HepG2 (cell line): ENCODE measurements around the gene MPV17L2. TPM values are rescaled to one million over a fixed set of nuclear protein-coding genes. Genes with fewer than 3 reads are reported as not detected.

Source experiments
- BCL6 ChIP-seq: IDR thresholded peaks from 2 replicates; pipeline ENCODE4 v1.6.1; 2016; ENCODE audit warnings: missing genetic modification reagents, missing compliant biosample characterization
- CC2D1A ChIP-seq: sonication (generic); formaldehyde crosslinking; IDR thresholded peaks from 2 replicates; pipeline ENCODE4 v1.8.1; 2023; ENCODE audit warnings: mild to moderate bottlenecking, missing genetic modification reagents
- CCAR2 ChIP-seq: fragments of 200-400 bp; formaldehyde crosslinking; optimal IDR thresholded peaks from 2 replicates; pipeline ENCODE3; 2018; ENCODE audit warnings: low read depth, mild to moderate bottlenecking, low read length, moderate library complexity
- LCORL ChIP-seq, 2 experiments: fragments of 450-650 bp in 1 of 2; sonication (generic) in 1 of 2; formaldehyde crosslinking in 1 of 2; IDR thresholded peaks; 2 replicates each; pipeline versions ENCODE4 v1.5.0 to v1.6.1; 2017 to 2020; ENCODE audit warnings: antibody characterized with exemption in 1 of 2, missing genetic modification reagents in 1 of 2
- MTA3 ChIP-seq: sonication (generic); formaldehyde crosslinking; IDR thresholded peaks from 2 replicates; pipeline ENCODE4 v1.4.0; 2020; ENCODE audit warnings: missing genetic modification reagents
- NBN ChIP-seq: fragments of 450-650 bp; conservative IDR thresholded peaks from 2 replicates; pipeline ENCODE4 v1.6.1; 2017
- NFE2 ChIP-seq: sonication (generic); formaldehyde crosslinking; IDR thresholded peaks from 2 replicates; pipeline ENCODE4 v1.4.0; 2020; ENCODE audit warnings: missing genetic modification reagents
- PHB2 ChIP-seq: fragments of 450-650 bp; IDR thresholded peaks from 2 replicates; pipeline ENCODE4 v1.6.1; 2018; ENCODE audit not compliant: partially characterized antibody
- RXRB ChIP-seq: IDR thresholded peaks from 2 replicates; pipeline ENCODE4 v1.6.1; 2016; ENCODE audit warnings: borderline replicate concordance, missing genetic modification reagents, missing compliant biosample characterization
- STAT6 ChIP-seq: sonication (generic); formaldehyde crosslinking; IDR thresholded peaks from 2 replicates; pipeline ENCODE4 v1.4.0; 2020; ENCODE audit warnings: missing genetic modification reagents, mild to moderate bottlenecking, borderline replicate concordance
- XBP1 ChIP-seq: sonication (generic); formaldehyde crosslinking; IDR thresholded peaks from 2 replicates; pipeline ENCODE4 v1.5.0; 2020; ENCODE audit warnings: missing genetic modification reagents
- ZBTB3 ChIP-seq: sonication (generic); formaldehyde crosslinking; IDR thresholded peaks from 2 replicates; pipeline ENCODE4 v1.4.0; 2020; ENCODE audit warnings: low read depth, mild to moderate bottlenecking, moderate library complexity, missing genetic modification reagents, borderline replicate concordance
- ZFAT ChIP-seq: sonication (generic); formaldehyde crosslinking; conservative IDR thresholded peaks from 2 replicates; pipeline ENCODE4 v1.8.1; 2023; ENCODE audit warnings: missing genetic modification reagents, inconsistent platforms
- ZFYVE20 ChIP-seq: sonication (generic); formaldehyde crosslinking; IDR thresholded peaks from 2 replicates; pipeline ENCODE4 v1.8.0; 2023; ENCODE audit warnings: low read depth, mild to moderate bottlenecking, moderate library complexity, missing genetic modification reagents, borderline replicate concordance
- ZNF251 ChIP-seq: sonication (generic); formaldehyde crosslinking; IDR thresholded peaks from 2 replicates; pipeline ENCODE4 v1.9.0; 2021; ENCODE audit warnings: mild to moderate bottlenecking, missing genetic modification reagents
- ZNF3 ChIP-seq: IDR thresholded peaks from 2 replicates; pipeline ENCODE4 v1.7.0; 2017; ENCODE audit warnings: inconsistent platforms
- polyA plus RNA-seq, 8 experiments: library from polyadenylated mRNA; depleted of rRNA in 3 of 8; stranded (reverse) in 7 of 8; unstranded in 1 of 8; fragments of >200 nt; fragmentation: Illumina TruSeq in 4 of 8; extraction: Trizol in 4 of 8; gene quantifications; 2 replicates each; pipeline versions ENCODE4 v1.2.1 to v1.2.3, GENCODE V29; 2011 to 2016; ENCODE audit warnings: low read depth in 4 of 8, missing spikeins in 1 of 8, mixed read lengths in 1 of 8; ENCODE audit not compliant: insufficient read depth in 1 of 8
- total RNA-seq, 5 experiments: library from RNA; depleted of rRNA; stranded (reverse); fragments of >200 nt; fragmentation: Illumina TruSeq; extraction: Trizol; gene quantifications; 2 replicates each; pipeline ENCODE4 v1.2.3, GENCODE V29; 2016; ENCODE audit warnings: low read depth in 1 of 5
- TF ChIP-seq, protein P1 (sequence below): sonication (generic); formaldehyde crosslinking; IDR thresholded peaks from 2 replicates; pipeline ENCODE4 v1.4.0; 2020; ENCODE audit warnings: missing genetic modification reagents
- TF ChIP-seq, protein P2 (sequence below): IDR thresholded peaks from 2 replicates; pipeline ENCODE4 v1.6.1; 2016; ENCODE audit warnings: missing biosample characterization, missing genetic modification reagents, low read depth
- TF ChIP-seq, protein P3 (sequence below): sonication (generic); formaldehyde crosslinking; IDR thresholded peaks from 2 replicates; pipeline ENCODE4 v1.5.0; 2020; ENCODE audit warnings: missing genetic modification reagents

The MPV17L2 gene
- total and polyA plus RNA-seq, 2 of the 13 experiments (the other 11 are each of a cell fraction or from before 2014, with no cell fraction given): 13.6 to 16.7 TPM

DNA sequence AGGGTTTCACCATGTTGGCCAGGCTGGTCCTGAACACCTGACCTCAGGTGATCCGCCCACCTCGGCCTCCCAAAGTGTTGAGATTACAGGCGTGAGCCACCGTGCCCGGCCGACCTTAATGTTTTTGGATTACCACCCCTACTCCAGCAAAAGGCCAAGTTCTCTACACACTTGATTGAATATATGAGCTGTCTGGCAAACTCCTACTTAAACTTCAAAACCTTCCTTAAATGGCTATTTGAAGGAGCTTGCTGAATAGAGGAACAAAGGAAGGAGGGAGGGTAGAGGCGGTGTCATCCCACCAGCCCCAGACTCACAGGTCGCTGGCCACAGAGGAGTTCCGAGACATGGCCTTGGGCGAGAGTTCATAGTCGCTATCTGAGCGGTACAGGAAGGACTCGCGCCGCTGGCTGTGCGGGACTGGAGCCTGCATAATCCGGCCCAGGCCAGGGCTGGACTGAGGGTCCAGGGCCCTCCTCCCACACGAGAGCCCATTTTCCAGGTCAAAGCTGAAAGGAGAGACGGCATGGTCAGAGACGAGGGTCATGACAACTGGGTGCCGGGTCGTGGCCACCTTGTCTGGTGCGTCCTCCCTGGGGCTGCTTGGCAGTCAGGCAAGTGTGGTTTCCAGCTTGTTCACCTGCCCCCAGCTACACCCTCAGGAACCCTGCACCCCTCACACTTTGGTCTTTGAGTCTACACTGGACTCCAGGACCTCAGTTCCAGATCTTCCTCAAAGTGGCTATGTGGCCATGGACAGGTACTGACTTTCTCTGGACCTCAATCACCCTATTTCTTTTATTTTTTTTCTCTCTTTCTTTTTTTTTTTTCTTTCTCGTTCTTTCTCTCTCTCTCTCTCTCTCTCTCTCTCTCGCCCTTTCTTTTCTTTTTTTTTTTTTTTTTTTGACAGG lies 29.1 kb downstream of the MPV17L2 start (continued):
- TF ChIP-seq, protein P1, sequence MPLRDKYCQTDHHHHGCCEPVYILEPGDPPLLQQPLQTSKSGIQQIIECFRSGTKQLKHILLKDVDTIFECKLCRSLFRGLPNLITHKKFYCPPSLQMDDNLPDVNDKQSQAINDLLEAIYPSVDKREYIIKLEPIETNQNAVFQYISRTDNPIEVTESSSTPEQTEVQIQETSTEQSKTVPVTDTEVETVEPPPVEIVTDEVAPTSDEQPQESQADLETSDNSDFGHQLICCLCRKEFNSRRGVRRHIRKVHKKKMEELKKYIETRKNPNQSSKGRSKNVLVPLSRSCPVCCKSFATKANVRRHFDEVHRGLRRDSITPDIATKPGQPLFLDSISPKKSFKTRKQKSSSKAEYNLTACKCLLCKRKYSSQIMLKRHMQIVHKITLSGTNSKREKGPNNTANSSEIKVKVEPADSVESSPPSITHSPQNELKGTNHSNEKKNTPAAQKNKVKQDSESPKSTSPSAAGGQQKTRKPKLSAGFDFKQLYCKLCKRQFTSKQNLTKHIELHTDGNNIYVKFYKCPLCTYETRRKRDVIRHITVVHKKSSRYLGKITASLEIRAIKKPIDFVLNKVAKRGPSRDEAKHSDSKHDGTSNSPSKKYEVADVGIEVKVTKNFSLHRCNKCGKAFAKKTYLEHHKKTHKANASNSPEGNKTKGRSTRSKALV (CRISPR knock-in tag): peak; percentile 57; the same call in 1 of the 2 replicates
- TF ChIP-seq MTA3 (CRISPR knock-in tag) (no peak), ZNF3 (CRISPR knock-in tag) (no peak), NFE2 (CRISPR knock-in tag) (no peak), ZBTB3 (CRISPR knock-in tag) (no peak), CCAR2 (no peak), CC2D1A (CRISPR knock-in tag) (no peak), ZFYVE20 (no peak), STAT6 (CRISPR knock-in tag) (no peak), ZFAT (CRISPR knock-in tag) (no peak), XBP1 (no peak), LCORL (IDR thresholded peaks at IDR 0.05) (no peak), LCORL (CRISPR knock-in tag; IDR thresholded peaks at IDR 0.05) (0 out of 2 replicates have a peak, but pooled peaks have one; percentile 41), BCL6 (CRISPR knock-in tag) (no peak), RXRB (CRISPR knock-in tag) (peak; percentile 51; the same call in 1 of the 2 replicates), PHB2 (no peak), NBN (no peak), ZNF251 (no peak)
- TF ChIP-seq, protein P2, sequence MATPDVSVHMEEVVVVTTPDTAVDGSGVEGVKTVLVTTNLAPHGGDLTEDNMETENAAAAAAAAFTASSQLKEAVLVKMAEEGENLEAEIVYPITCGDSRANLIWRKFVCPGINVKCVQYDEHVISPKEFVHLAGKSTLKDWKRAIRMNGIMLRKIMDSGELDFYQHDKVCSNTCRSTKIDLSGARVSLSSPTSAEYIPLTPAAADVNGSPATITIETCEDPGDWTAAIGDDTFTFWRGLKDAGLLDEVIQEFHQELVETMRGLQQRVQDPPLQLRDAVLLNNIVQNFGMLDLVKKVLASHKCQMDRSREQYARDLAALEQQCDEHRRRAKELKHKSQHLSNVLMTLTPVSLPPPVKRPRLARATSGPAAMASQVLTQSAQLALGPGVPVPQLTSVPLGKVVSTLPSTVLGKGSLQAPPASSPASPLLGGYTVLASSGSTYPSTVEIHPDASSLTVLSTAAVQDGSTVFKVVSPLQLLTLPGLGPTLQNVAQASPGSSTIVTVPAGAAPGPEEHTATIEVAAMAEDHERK (CRISPR knock-in tag): no peak
- TF ChIP-seq, protein P3, sequence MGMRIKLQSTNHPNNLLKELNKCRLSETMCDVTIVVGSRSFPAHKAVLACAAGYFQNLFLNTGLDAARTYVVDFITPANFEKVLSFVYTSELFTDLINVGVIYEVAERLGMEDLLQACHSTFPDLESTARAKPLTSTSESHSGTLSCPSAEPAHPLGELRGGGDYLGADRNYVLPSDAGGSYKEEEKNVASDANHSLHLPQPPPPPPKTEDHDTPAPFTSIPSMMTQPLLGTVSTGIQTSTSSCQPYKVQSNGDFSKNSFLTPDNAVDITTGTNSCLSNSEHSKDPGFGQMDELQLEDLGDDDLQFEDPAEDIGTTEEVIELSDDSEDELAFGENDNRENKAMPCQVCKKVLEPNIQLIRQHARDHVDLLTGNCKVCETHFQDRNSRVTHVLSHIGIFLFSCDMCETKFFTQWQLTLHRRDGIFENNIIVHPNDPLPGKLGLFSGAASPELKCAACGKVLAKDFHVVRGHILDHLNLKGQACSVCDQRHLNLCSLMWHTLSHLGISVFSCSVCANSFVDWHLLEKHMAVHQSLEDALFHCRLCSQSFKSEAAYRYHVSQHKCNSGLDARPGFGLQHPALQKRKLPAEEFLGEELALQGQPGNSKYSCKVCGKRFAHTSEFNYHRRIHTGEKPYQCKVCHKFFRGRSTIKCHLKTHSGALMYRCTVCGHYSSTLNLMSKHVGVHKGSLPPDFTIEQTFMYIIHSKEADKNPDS: no peak
